Measurements from ENCODE around the gene LRRFIP1.

The LRRFIP1 gene

DNA sequence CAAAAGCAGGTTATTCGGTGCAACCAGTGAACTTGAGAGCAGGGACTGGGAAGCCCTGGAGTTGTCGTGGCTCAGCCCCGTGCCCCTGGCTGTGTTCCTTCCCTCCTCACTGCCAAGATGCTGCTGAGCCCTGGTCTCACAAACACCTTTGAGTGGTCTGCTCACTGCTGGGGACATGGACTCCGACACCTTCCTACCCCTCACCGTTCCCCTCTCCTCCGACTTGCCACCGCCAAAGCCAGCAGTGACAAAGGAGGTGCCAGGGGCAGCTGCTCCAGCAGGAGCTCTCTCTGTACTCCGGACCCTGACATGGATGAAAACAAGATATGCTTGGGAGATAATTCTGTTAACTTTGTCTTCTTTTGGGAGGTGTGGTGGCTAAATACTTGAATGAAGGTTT lies 17.9 kb downstream of the LRRFIP1 start:
- TF ChIP-seq, protein P1, sequence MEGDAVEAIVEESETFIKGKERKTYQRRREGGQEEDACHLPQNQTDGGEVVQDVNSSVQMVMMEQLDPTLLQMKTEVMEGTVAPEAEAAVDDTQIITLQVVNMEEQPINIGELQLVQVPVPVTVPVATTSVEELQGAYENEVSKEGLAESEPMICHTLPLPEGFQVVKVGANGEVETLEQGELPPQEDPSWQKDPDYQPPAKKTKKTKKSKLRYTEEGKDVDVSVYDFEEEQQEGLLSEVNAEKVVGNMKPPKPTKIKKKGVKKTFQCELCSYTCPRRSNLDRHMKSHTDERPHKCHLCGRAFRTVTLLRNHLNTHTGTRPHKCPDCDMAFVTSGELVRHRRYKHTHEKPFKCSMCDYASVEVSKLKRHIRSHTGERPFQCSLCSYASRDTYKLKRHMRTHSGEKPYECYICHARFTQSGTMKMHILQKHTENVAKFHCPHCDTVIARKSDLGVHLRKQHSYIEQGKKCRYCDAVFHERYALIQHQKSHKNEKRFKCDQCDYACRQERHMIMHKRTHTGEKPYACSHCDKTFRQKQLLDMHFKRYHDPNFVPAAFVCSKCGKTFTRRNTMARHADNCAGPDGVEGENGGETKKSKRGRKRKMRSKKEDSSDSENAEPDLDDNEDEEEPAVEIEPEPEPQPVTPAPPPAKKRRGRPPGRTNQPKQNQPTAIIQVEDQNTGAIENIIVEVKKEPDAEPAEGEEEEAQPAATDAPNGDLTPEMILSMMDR (IDR thresholded peaks at IDR 0.05; ENCODE audit: poor library complexity, severe bottlenecking), result no peak
- H3K27me3 ChIP-seq (ENCODE audit: insufficient read depth, poor library complexity, severe bottlenecking), result no peaks in the 10 kb centered on the region
- H3K36me3 ChIP-seq (ENCODE audit: low read depth), result no peaks in the 10 kb centered on the region
- DNase-seq (ENCODE audit: low spot score), result no peak
- H3K9me3 ChIP-seq (ENCODE audit: severe bottlenecking), result no peaks in the 10 kb centered on the region
- H3K27ac ChIP-seq (ENCODE audit: poor library complexity, severe bottlenecking), result no peak overlapping the region
- no peaks in the 10 kb centered on the region for H3K4me1 ChIP-seq (ENCODE audit: insufficient read depth, poor library complexity, severe bottlenecking)
- no peak for ATAC-seq (ENCODE audit: low read depth)
- H3K4me3 ChIP-seq (ENCODE audit: severe bottlenecking), result no peak overlapping the region

DNA sequence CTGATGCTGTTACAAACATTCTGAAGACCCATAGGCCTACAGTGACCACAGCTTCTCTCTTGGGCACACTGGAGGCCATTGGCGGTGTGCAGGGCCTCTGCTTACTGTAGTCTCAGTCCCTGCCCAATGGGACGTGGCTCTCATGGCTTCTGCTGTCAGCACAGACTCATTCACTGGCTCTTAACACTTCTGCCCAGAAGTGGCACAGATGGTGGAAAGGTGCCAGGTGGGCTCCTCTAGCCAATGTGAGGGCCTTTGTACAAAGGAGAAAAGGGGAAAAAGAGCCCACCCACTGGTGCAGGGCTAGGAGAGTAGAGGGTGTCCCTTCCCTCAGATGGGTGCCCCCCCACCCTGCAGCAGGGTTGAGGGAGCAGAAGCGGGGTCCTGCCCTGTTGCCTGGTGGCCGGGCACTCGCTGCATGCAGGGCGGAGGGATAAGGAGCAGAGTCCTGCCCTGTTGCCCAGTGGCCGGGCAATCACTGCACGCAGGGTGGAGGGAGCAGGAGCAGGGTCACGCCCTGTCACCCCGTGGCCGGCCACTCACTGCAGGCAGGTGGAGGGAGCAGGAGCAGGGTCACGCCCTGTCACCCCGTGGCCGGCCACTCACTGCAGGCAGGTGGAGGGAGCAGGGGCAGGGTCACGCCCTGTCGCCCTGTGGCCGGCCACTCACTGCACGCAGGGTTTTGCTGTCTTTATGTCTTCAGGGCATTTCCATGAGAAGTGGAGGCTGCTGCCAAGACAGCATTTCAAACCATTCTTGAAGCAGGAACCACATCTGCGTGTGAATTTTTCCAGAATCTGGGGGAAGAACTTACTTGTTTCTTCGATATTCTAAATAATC lies 20.0 kb downstream of the LRRFIP1 start:
- Histone ChIP-seq H3K27ac (ENCODE audit: poor library complexity, severe bottlenecking) (no peak overlapping the region), H3K27me3 (ENCODE audit: insufficient read depth, poor library complexity, severe bottlenecking) (no peaks in the 10 kb centered on the region), H3K4me1 (ENCODE audit: insufficient read depth, poor library complexity, severe bottlenecking) (no peaks in the 10 kb centered on the region), H3K4me3 (ENCODE audit: severe bottlenecking) (no peak overlapping the region), H3K9me3 (ENCODE audit: severe bottlenecking) (no peaks in the 10 kb centered on the region), H3K36me3 (ENCODE audit: low read depth) (no peaks in the 10 kb centered on the region)
- TF ChIP-seq, protein P1 (IDR thresholded peaks at IDR 0.05; ENCODE audit: poor library complexity, severe bottlenecking), result no peak
- DNase-seq (ENCODE audit: low spot score), result no peak
- no peak for ATAC-seq (ENCODE audit: low read depth)

DNA sequence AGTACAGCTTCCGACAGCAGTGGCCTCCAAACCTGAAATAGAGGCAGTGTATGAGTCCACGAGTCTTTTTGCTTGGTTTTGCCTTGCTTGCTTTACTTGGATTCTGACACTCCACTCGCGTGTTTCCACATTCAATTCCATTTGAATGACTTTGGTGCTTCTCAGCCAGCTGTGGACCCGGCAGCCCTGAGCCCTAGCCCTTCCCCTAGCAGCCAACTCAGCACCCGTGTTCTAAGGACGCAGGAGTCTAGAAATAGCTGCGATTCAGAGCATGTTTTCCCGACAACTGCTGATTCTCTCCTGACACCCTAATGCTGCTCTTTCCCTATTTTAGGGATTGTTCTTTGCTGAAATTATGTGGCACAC lies 20.6 kb downstream of the LRRFIP1 start:
- no peaks in the 10 kb centered on the region for H3K36me3 ChIP-seq (ENCODE audit: low read depth)
- H3K9me3 ChIP-seq (ENCODE audit: severe bottlenecking), result no peaks in the 10 kb centered on the region
- no peaks in the 10 kb centered on the region for H3K4me1 ChIP-seq (ENCODE audit: insufficient read depth, poor library complexity, severe bottlenecking)
- H3K27me3 ChIP-seq (ENCODE audit: insufficient read depth, poor library complexity, severe bottlenecking), result no peaks in the 10 kb centered on the region
- ATAC-seq (ENCODE audit: low read depth) (no peak), DNase-seq (ENCODE audit: low spot score) (no peak)
- no peak overlapping the region for H3K4me3 ChIP-seq (ENCODE audit: severe bottlenecking)
- no peak overlapping the region for H3K27ac ChIP-seq (ENCODE audit: poor library complexity, severe bottlenecking)
- TF ChIP-seq, protein P1 (IDR thresholded peaks at IDR 0.05; ENCODE audit: poor library complexity, severe bottlenecking), result no peak

DNA sequence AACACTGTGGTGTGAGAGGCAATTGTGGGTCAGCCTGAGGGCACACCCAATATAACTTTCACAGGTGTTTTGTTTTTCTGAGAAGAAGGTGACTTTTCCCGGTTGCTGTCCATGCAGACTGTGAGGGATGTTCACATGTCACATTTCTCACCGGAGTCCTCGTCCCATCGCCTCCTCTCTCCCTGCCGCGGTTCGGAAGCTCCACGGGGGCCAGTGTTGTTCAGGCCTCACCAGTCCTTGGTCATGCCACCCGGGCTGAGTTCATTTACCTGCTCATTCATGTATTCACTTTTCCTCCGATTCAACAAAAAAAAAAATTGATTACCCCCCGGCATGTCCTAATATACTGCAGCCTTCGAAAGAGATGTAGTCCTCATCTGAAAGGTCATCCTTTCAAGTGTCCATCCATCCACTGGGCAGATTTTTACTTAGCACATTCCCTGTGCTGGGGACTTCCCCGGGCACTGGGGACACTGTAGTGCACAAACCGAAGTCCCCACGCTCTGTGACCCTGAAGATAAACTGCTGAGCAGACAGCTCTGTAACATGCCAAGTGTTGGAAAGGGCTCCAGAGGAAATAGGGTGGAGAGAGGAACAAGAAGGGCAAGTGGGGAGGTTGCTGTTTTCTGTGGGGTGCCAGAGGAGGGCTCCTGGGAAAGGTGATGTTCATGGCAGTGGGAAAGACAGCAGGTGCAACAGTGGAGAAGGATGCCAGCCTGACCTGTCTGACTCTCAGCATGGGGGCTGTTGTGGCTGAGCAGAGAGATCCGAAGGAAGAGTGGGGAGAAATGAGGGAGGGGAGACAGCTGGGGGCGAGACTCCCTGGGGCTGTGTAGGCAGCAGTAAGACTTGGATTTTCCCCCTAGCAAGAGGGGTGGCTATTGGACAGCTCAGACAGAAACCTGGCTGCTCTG lies 22.4 kb downstream of the LRRFIP1 start:
- no peaks in the 10 kb centered on the region for H3K27me3 ChIP-seq (ENCODE audit: insufficient read depth, poor library complexity, severe bottlenecking)
- TF ChIP-seq, protein P1 (IDR thresholded peaks at IDR 0.05; ENCODE audit: poor library complexity, severe bottlenecking), result no peak
- H3K9me3 ChIP-seq (ENCODE audit: severe bottlenecking), result no peaks in the 10 kb centered on the region

More for the DNA sequence above, 22.4 kb downstream of the LRRFIP1 start:
- no peak overlapping the region for H3K4me3 ChIP-seq (ENCODE audit: severe bottlenecking)
- ATAC-seq (ENCODE audit: low read depth), result no peak
- H3K4me1 ChIP-seq (ENCODE audit: insufficient read depth, poor library complexity, severe bottlenecking), result no peaks in the 10 kb centered on the region
- DNase-seq (ENCODE audit: low spot score), result no peak
- no peaks in the 10 kb centered on the region for H3K36me3 ChIP-seq (ENCODE audit: low read depth)
- no peak overlapping the region for H3K27ac ChIP-seq (ENCODE audit: poor library complexity, severe bottlenecking)
